DOHH2 (cell line): ENCODE measurements around the gene ATR.

Source experiments
- CTCF ChIP-seq: fragments of 200-600 bp; sonication (generic); IDR thresholded peaks from one replicate; pipeline ENCODE4 v1.5.1; 2014; ENCODE audit warnings: antibody characterized with exemption, mild to moderate bottlenecking, low read depth, low read length; ENCODE audit not compliant: poor library complexity, severe bottlenecking
- EZH2phosphoT487 ChIP-seq: fragments of 200-600 bp; sonication (generic); IDR thresholded peaks from 2 replicates; pipeline ENCODE4 v1.6.1; 2017; ENCODE audit warnings: borderline replicate concordance, mild to moderate bottlenecking, antibody characterized with exemption, low read length, moderate library complexity, mixed read lengths

GRCh38 chr3:142608631-142609030 lies 30.1 kb upstream of the ATR start:
- TF ChIP-seq CTCF (no peak), EZH2phosphoT487 (no peak)
